ENCODE measurements around the gene PPP1R14D.

- TF ChIP-seq CTCF (IDR thresholded peaks at IDR 0.05; ENCODE audit: low read depth, low read length, poor library complexity, severe bottlenecking) (no peak), EZH2phosphoT487 (IDR thresholded peaks at IDR 0.05; ENCODE audit: borderline replicate concordance, low read length) (no peak)
These were observed 24.0 kb upstream of the PPP1R14D start for GRCh38 chr15:40852529-40852928.

Data from DOHH2 (cell line).